IMR-90 (cell line): Measurements from ENCODE around the gene CMSS1.
A peak's percentile ranks its signal among the peaks of the same experiment; 100 is the strongest.

Source experiments
- BHLHE40 ChIP-seq: fragments of 150-350 bp; IDR thresholded peaks from 2 replicates; pipeline ENCODE4 v1.6.1; 2016; ENCODE audit warnings: mild to moderate bottlenecking, low read depth, low read length
- FOS ChIP-seq: fragments of 150-350 bp; IDR thresholded peaks from 2 replicates; pipeline ENCODE4 v1.6.1; 2016; ENCODE audit warnings: low read depth, low read length
- POLR2A ChIP-seq: IDR thresholded peaks from 2 replicates; pipeline ENCODE4 v1.6.1; 2012; ENCODE audit warnings: mild to moderate bottlenecking, low read depth, low read length
- TF ChIP-seq, protein P1 (sequence below): conservative IDR thresholded peaks from 2 replicates; pipeline ENCODE4 v1.5.1; 2012; ENCODE audit warnings: mild to moderate bottlenecking, low read depth, low read length, improper control_type of control experiment

DNA sequence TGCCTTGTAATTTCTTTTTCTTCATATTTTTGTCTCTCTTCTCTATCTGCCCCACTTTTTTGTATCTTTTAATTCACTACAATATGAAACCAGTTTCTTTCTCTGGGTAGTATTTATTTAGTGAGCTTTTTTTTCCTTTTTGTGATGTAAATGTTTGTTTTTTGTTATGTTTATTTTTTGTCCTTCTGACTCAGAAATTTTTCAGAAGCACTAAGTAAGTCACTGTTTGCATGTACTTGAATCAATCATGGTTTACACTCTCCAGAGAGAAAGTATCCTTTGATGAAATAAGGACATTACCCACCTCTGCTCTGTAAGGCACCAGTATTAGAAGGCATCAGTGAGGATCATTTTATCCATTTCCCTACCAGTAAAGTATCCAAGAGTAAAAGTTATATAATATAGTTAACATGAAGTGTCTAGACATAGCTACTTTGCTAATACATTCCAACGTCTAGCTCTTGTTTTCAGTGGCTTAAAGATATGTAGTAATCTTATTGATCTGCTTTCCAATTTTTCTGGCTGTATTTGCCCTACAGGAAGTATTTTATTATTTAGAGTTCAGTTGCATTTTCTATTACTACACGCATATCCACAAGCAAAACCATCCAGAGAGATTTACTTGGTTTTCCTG lies 271.2 kb downstream of the CMSS1 start:
- TF ChIP-seq, protein P1, sequence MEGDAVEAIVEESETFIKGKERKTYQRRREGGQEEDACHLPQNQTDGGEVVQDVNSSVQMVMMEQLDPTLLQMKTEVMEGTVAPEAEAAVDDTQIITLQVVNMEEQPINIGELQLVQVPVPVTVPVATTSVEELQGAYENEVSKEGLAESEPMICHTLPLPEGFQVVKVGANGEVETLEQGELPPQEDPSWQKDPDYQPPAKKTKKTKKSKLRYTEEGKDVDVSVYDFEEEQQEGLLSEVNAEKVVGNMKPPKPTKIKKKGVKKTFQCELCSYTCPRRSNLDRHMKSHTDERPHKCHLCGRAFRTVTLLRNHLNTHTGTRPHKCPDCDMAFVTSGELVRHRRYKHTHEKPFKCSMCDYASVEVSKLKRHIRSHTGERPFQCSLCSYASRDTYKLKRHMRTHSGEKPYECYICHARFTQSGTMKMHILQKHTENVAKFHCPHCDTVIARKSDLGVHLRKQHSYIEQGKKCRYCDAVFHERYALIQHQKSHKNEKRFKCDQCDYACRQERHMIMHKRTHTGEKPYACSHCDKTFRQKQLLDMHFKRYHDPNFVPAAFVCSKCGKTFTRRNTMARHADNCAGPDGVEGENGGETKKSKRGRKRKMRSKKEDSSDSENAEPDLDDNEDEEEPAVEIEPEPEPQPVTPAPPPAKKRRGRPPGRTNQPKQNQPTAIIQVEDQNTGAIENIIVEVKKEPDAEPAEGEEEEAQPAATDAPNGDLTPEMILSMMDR, result no peak
- TF ChIP-seq POLR2A, result no peak
- TF ChIP-seq FOS, result 0 out of 2 replicates have a peak, but pooled peaks have one; percentile 2
- TF ChIP-seq BHLHE40, result no peak
